Measurements from ENCODE around the gene SLC37A3.
A peak's percentile ranks its signal among the peaks of the same experiment; 100 is the strongest.

Gene SLC37A3

DNA sequence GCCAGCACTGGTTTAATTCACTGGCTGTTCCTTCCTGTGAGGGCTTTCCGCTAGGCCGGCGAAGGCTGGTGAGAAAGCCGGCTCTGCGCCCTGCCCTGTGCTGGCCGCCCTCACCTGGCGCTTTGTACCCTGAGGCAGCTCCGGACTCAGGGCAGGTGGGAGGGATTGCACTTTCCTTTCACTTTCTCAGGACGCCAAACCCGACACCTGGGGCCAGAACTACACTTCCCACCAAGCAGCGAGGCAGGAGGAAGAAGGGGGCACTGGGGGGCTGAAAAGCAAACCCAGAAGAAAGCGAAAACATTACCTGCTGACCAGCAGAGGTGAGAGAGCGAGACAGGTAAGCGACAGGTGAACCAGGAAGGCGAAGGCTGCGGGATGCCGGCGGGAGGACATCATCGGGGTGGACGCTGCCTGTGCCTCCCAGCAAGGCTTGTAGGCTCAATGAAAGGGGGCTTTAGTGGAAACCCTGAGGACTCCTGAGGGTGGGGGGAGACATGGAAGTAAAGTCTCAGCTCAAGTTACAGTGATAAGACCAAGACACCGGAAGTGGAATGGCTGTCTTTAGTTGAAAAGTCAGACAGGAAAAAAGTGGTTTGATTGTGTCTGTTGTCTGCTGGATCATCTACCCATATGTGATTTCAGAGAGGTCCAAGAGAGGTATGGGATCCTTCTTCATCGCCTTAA lies 5.7 kb upstream of the SLC37A3 start, which contains the start of gene RAB19:
Gene RAB19 (plus strand): TSS at position 181 of the 687 bp plus-strand sequence. CDS start 3,589 bp downstream, outside the sequence.
- DNase-seq (ENCODE audit: low read depth) = no peak
- TF ChIP-seq, protein P1, sequence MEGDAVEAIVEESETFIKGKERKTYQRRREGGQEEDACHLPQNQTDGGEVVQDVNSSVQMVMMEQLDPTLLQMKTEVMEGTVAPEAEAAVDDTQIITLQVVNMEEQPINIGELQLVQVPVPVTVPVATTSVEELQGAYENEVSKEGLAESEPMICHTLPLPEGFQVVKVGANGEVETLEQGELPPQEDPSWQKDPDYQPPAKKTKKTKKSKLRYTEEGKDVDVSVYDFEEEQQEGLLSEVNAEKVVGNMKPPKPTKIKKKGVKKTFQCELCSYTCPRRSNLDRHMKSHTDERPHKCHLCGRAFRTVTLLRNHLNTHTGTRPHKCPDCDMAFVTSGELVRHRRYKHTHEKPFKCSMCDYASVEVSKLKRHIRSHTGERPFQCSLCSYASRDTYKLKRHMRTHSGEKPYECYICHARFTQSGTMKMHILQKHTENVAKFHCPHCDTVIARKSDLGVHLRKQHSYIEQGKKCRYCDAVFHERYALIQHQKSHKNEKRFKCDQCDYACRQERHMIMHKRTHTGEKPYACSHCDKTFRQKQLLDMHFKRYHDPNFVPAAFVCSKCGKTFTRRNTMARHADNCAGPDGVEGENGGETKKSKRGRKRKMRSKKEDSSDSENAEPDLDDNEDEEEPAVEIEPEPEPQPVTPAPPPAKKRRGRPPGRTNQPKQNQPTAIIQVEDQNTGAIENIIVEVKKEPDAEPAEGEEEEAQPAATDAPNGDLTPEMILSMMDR (IDR thresholded peaks at IDR 0.05; ENCODE audit: low read depth, low read length, missing control alignments) = no peak
- in situ Hi-C loops (cut with HindIII; ENCODE audit: low sequenced_read_pairs) = no loop called here
- H3K4me3 ChIP-seq (ENCODE audit: low read depth, low read length) = peak within 1 kb of the TSS; percentile 27

DNA sequence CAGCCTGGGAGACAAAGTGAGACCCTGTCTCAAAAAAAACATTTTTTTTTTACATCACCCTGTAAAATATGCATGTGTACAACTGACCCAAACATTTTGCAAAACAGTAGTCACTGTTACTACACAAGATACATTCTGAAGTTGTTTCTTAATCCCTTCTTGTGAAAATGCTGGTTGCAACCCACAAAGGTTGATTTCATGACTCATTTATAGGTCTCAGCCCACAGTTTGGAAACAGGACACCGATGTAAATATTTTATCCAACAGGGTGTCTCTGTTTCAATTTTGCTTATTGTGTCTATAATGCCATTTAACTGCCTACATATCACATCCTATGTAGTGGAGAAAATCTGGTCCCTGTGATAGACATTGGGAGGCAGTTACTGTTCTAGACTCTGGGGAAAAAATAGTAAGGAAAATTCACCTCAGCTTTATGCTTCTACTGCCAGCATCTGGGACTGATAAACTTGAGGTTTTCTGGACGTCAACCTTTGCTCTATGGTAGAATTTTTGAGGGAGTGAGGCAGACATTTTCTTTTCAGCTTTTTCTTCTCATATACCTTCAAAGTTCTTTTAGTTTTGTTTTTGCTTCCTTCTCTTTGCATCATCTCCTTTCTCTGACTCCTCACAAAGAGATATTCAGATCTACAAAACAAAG lies 4.0 kb upstream of the SLC37A3 start:
- H3K4me3 ChIP-seq (ENCODE audit: low read depth, low read length) = no peak overlapping the region
- DNase-seq (ENCODE audit: low read depth) = peak; percentile 49
- TF ChIP-seq, protein P1 (IDR thresholded peaks at IDR 0.05; ENCODE audit: low read depth, low read length, missing control alignments) = no peak
- in situ Hi-C loops (cut with HindIII; ENCODE audit: low sequenced_read_pairs) = no loop called here

DNA sequence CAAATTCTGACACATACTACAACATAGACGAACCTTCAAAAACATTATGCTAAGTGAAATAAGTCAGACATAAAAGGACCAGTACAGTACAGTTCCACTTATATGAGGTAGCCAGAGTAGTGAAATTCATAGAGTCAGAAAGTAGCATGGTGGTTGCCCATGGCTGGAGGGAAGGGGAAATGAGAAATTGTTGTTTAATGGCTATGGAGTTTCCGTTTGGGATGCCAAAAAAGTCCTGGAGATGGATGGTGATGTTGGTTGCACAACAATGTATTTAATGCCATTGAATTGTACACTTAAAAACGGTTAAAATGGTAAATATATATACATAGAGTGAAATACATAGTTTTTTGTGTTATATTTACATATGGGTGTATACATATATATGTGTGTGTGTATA lies 2.1 kb upstream of the SLC37A3 start:
- no peak overlapping the region for H3K4me3 ChIP-seq (ENCODE audit: low read depth, low read length)
- DNase-seq (ENCODE audit: low read depth) = no peak
- TF ChIP-seq, protein P1 (IDR thresholded peaks at IDR 0.05; ENCODE audit: low read depth, low read length, missing control alignments) = no peak
- in situ Hi-C loops (cut with HindIII; ENCODE audit: low sequenced_read_pairs) = no loop called here

DNA sequence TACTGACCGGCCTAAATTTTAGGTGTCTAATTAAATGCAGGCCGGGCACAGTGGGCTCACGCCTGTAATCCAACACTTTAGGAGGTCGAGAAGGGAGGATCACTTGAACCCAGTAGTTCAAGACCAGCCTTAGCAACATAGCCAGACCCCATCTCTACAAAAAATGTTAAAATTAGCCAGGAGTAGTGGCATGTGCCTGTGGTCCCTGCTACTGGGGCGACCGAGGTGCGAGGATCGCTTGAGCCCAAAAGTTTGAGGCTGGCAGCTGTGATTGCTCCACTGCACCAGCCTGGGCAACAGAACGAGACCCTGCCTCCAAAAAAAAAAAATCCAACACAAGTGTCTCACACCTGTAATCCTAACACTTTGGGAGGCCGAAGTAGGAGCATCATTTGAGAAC lies 491 bp upstream of the SLC37A3 start:
- in situ Hi-C loops (cut with HindIII; ENCODE audit: low sequenced_read_pairs) = no loop called here
- TF ChIP-seq, protein P1 (IDR thresholded peaks at IDR 0.05; ENCODE audit: low read depth, low read length, missing control alignments) = no peak
- DNase-seq (ENCODE audit: low read depth) = no peak
- H3K4me3 ChIP-seq (ENCODE audit: low read depth, low read length) = no peak overlapping the region

DNA sequence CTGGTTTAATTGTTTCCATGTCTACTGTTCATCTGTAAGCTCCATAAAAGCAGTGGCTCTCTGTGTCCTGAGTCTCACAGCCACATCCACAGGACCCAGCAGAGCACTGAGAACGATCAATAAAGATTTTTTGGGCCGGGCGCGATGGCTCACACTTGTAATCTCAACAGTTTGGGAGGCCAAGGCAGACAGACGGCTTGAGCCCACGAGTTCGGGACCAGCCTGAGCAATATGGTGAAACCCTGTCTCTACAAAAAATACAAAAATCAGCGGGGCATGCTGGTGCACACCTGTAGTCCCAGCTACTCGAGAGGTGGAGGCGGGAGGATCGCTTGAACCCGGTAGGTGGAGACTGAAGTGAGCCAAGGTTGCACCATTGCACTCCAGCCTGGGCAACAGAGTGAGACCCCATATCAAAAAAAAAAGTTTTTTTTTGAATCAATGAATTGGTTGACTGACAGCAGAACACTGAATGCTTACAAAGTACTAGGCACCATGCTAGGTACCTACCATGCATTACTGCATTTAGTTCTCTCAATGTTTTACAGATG lies 4.5 kb downstream of the SLC37A3 start:
- no peak for DNase-seq (ENCODE audit: low read depth)
- no peak overlapping the region for H3K4me3 ChIP-seq (ENCODE audit: low read depth, low read length)
- TF ChIP-seq, protein P1 (IDR thresholded peaks at IDR 0.05; ENCODE audit: low read depth, low read length, missing control alignments) = no peak
- in situ Hi-C loops (cut with HindIII; ENCODE audit: low sequenced_read_pairs) = no loop called here

DNA sequence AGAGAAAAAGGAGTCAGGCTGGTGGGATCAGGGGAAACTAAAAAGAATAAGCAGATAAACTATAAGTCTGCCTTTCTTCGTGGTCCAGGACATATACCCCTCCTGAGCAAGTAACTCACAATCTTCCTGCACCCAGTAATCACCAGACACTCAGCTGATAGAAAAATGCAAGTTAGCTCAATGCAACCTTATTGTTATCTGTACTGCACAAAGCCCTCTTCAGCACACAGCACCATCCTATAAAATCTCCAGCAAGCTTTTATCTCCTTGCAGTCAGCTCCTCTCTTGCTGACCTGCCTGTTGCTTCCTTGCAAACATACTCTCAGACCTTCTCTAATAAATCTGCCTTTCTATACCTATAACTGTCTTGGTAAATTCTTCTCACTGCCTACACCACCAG lies 6.7 kb downstream of the SLC37A3 start:
- in situ Hi-C loops (cut with HindIII; ENCODE audit: low sequenced_read_pairs) = no loop called here
- TF ChIP-seq, protein P1 (IDR thresholded peaks at IDR 0.05; ENCODE audit: low read depth, low read length, missing control alignments) = no peak
- no peak for DNase-seq (ENCODE audit: low read depth)
- no peak overlapping the region for H3K4me3 ChIP-seq (ENCODE audit: low read depth, low read length)
